ENCODE results near the gene EN2.

DNA sequence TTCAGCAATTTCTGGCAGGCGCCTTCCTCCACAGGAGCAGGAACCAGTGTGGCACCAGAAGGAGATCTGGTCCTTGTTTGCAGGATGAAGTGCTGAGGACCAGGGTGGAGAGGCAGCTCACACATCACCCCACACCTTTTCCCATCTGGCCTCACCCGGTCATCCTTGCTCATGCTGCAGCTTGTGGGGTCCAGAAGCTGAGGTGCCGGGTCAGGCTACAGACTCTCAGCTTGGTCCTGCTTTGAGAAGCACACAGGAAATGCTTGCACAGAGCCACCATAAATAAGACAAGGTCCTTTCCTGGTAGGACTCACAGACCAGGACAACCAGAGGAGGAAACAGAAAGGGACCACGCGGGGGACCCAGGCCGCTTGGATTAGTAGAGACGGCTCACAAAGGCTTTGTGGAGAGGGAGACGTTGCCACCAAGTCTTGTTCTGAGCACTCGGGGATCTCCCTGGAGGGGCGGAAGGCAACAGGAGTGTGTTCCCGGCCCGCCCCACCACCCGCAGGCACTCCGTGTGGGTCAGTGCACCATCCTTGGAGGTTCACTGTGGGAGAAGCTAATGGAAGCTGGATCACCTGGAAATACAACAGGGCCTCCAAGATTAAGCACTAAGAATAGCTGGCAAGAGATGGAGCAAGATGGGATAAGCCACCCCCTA is 29.6 kb upstream of the EN2 start:
- TF ChIP-seq CTCF (IDR thresholded peaks at IDR 0.05) (no peak), POLR2AphosphoS5 (IDR thresholded peaks at IDR 0.05; ENCODE audit: low read depth, low read length) (no peak), REST (IDR thresholded peaks at IDR 0.05; ENCODE audit: insufficient read depth in 1 of 2, low read depth in 2 of 2, low read length in 1 of 2) (no peak)

Measured in Panc1 (cell line).